HFF-Myc (cell line): Measurements from ENCODE around the gene FBXO9.

Experiments used
- DNase-seq: peaks from one replicate; pipeline ENCODE4 v3.0.0-alpha.2; 2011; ENCODE audit warnings: low read depth; ENCODE audit errors: extremely low read depth
- H3K4me3 ChIP-seq: replicated peaks from 2 replicates; pipeline ENCODE4 v1.5.1; 2011; ENCODE audit warnings: low read depth, mild to moderate bottlenecking, control low read depth, low read length
- TF ChIP-seq, protein P1 (sequence below): IDR thresholded peaks from 2 replicates; pipeline ENCODE4 v1.5.1; 2012; ENCODE audit warnings: mild to moderate bottlenecking, low read depth, low read length, control low read depth; ENCODE audit errors: missing control alignments

The FBXO9 gene

DNA sequence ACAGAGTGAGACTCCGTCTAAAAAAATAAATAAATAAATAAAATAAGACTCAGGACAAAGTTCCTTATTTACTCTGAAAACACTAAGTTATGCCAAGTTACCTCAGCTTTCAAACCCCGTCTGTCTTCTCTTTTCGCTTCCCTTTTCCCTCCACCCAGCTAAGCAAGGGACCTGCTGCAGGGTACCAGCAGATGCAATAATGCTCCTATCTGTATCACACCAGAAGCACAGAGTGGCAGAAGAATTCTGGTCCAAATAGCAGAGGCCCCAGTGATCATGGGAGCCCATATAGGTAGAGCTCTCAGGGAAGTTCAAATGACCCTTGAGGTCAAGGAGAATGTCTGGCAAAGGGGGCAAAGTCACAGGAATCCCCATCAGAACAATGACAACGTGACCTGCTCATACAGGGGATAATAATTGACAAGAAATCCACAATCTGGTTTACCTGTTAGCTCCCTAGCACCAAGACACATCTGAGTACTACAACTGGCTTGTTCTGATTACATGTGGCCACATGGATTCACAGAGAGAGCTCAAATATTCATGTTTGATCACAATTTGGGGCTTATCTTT, 74.7 kb downstream of the FBXO9 start:
- DNase-seq = no peak
- H3K4me3 ChIP-seq = no peak overlapping the region
- TF ChIP-seq, protein P1, sequence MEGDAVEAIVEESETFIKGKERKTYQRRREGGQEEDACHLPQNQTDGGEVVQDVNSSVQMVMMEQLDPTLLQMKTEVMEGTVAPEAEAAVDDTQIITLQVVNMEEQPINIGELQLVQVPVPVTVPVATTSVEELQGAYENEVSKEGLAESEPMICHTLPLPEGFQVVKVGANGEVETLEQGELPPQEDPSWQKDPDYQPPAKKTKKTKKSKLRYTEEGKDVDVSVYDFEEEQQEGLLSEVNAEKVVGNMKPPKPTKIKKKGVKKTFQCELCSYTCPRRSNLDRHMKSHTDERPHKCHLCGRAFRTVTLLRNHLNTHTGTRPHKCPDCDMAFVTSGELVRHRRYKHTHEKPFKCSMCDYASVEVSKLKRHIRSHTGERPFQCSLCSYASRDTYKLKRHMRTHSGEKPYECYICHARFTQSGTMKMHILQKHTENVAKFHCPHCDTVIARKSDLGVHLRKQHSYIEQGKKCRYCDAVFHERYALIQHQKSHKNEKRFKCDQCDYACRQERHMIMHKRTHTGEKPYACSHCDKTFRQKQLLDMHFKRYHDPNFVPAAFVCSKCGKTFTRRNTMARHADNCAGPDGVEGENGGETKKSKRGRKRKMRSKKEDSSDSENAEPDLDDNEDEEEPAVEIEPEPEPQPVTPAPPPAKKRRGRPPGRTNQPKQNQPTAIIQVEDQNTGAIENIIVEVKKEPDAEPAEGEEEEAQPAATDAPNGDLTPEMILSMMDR = no peak

DNA sequence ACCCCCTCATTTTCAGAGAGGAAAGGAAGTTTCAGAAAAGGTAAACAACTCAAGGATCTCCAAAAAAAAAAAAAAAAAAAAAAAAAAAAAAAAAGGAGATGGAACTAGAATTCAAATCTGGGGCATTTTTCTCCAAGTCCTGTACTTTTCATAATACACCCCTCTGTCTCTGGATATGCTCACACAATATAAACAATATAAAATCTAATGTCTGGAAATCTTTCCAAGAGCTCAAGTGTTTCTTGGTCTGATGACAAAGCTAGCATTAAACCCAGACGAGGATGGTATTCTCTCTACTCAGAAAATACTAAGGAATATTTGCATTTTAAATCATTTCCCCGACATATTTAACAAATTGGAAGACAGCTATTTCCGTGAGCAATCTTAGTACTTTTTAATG, 77.6 kb downstream of the FBXO9 start:
- no peak for DNase-seq
- no peak overlapping the region for H3K4me3 ChIP-seq
- TF ChIP-seq, protein P1 = no peak

DNA sequence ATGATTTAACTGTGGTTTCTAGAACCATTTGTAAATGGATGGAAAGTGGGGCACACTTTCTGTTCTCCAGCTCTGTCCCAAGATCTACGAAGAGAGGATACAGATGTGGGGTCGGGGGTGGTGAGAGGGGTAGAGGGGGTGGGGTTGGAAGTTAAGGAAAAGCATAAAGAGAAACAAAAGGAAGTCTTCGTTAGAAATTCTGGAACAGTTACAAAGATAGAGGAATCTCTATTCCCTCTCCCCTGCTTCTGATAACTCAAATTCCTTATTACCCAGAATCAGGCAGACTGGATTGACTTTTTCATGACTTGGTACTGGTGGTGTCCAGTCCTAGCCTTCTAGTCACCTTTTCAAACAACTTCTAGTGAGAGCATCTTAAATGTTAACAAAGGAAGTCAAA, 78.5 kb downstream of the FBXO9 start:
- TF ChIP-seq, protein P1 = no peak
- no peak for DNase-seq
- H3K4me3 ChIP-seq = no peak overlapping the region

GRCh38 chr6:53144802-53145201, 79.6 kb downstream of the FBXO9 start:
- TF ChIP-seq, protein P1 = no peak
- no peak overlapping the region for H3K4me3 ChIP-seq
- no peak for DNase-seq

GRCh38 chr6:53148684-53149083, 83.5 kb downstream of the FBXO9 start, which contains the start of gene GCM1:
TSS of gene GCM1 (minus strand) at chr6:53148841. CDS start at chr6:53145632, 3,209 bp downstream.
- H3K4me3 ChIP-seq = no peak within 1 kb of the TSS
- TF ChIP-seq, protein P1 = no peak
- DNase-seq = no peak
